GM23338 (cell line): Measurements from ENCODE around the gene RTL1. TPM values are rescaled to one million over a fixed set of nuclear protein-coding genes. Genes with fewer than 3 reads are reported as not detected.

Experiments used
- ATAC-seq: fragments of 200-7000 bp; cut with Tn5 transposase; 3 replicates; pipeline ENCODE4 v1.9.1; 2020
- DNase-seq: peaks from one replicate; pipeline ENCODE4 v3.0.0-alpha.2; 2015; ENCODE audit warnings: low spot score
- H2AFZ ChIP-seq: fragments of 200-600 bp; sonication (generic); 2 replicates; pipeline ENCODE4 v1.8.0; 2016; ENCODE audit warnings: antibody characterized with exemption, mild to moderate bottlenecking, moderate library complexity
- H3F3A ChIP-seq: fragments of 200-600 bp; sonication (generic); replicated peaks from 2 replicates; pipeline ENCODE4 v1.8.0; 2017; ENCODE audit warnings: antibody characterized with exemption, mixed run types, low read depth
- H3K27ac ChIP-seq: fragments of 200-600 bp; sonication (generic); 2 replicates; pipeline ENCODE4 v1.6.1; 2016; ENCODE audit warnings: low read depth
- H3K27me3 ChIP-seq: fragments of 200-600 bp; sonication (generic); 2 replicates; pipeline ENCODE4 v1.8.0; 2016; ENCODE audit warnings: mild to moderate bottlenecking, mixed run types, moderate library complexity; ENCODE audit not compliant: insufficient read depth
- H3K36me3 ChIP-seq: fragments of 200-600 bp; sonication (generic); 2 replicates; pipeline ENCODE4 v1.8.0; 2016; ENCODE audit warnings: mild to moderate bottlenecking; ENCODE audit not compliant: insufficient read depth
- H3K4me1 ChIP-seq: fragments of 200-600 bp; sonication (generic); 2 replicates; pipeline ENCODE4 v1.8.0; 2016; ENCODE audit warnings: mild to moderate bottlenecking, moderate library complexity; ENCODE audit not compliant: insufficient read depth
- H3K4me2 ChIP-seq: fragments of 200-600 bp; sonication (generic); 2 replicates; pipeline ENCODE4 v1.7.1; 2017; ENCODE audit warnings: mixed run types
- H3K4me3 ChIP-seq: fragments of 200-600 bp; sonication (generic); 2 replicates; pipeline ENCODE4 v1.6.1; 2016; ENCODE audit warnings: mixed run types
- H3K79me2 ChIP-seq: fragments of 200-600 bp; sonication (generic); replicated peaks from 2 replicates; pipeline ENCODE4 v1.8.0; 2017; ENCODE audit warnings: mild to moderate bottlenecking; ENCODE audit not compliant: insufficient read depth
- H3K9me2 ChIP-seq: fragments of 200-600 bp; sonication (generic); 2 replicates; pipeline ENCODE4 v1.8.0; 2017; ENCODE audit not compliant: insufficient read depth
- H4K20me1 ChIP-seq: fragments of 200-600 bp; sonication (generic); replicated peaks from 2 replicates; pipeline ENCODE4 v1.8.0; 2017; ENCODE audit warnings: mild to moderate bottlenecking; ENCODE audit not compliant: insufficient read depth
- H3K27ac Mint-ChIP-seq: 2 replicates; pipeline ENCODE4 v1.8.0; 2020; ENCODE audit warnings: inconsistent platforms, mild to moderate bottlenecking, moderate library complexity, mixed read lengths
- H3K27me3 Mint-ChIP-seq: 3 replicates; pipeline ENCODE4 v1.8.0; 2022; ENCODE audit warnings: low read depth, mild to moderate bottlenecking, moderate library complexity, mixed read lengths, inconsistent platforms; ENCODE audit not compliant: insufficient read depth, poor library complexity
- H3K36me3 Mint-ChIP-seq: 3 replicates; pipeline ENCODE4 v1.8.0; 2021; ENCODE audit warnings: low read depth, mild to moderate bottlenecking, inconsistent platforms, moderate library complexity, mixed read lengths
- H3K4me1 Mint-ChIP-seq: 3 replicates; pipeline ENCODE4 v1.8.0; 2020; ENCODE audit warnings: mild to moderate bottlenecking, inconsistent platforms, mixed read lengths
- H3K4me3 Mint-ChIP-seq: 3 replicates; pipeline ENCODE4 v1.8.0; 2021; ENCODE audit warnings: moderate library complexity, mild to moderate bottlenecking, inconsistent platforms, mixed read lengths
- H3K9me3 Mint-ChIP-seq: 3 replicates; pipeline ENCODE4 v1.8.0; 2020; ENCODE audit warnings: moderate library complexity, mild to moderate bottlenecking, inconsistent platforms, mixed read lengths
- CREB1 ChIP-seq: fragments of 250-450 bp; sonication (Bioruptor Pico); IDR thresholded peaks from 2 replicates; pipeline ENCODE4 v1.5.0; 2020; ENCODE audit warnings: low read depth, mild to moderate bottlenecking, moderate library complexity
- EZH2 ChIP-seq: fragments of 200-600 bp; sonication (generic); IDR thresholded peaks from one replicate; pipeline ENCODE4 v1.8.0; 2017; ENCODE audit warnings: antibody characterized with exemption, mild to moderate bottlenecking, low read depth; ENCODE audit not compliant: unreplicated experiment
- EZH2phosphoT487 ChIP-seq: fragments of 200-600 bp; sonication (generic); IDR thresholded peaks from one replicate; pipeline ENCODE4 v1.8.1; 2018; ENCODE audit warnings: antibody characterized with exemption; ENCODE audit not compliant: unreplicated experiment
- NANOG ChIP-seq: IDR thresholded peaks from 2 replicates; pipeline ENCODE4 v1.6.1; 2016; ENCODE audit warnings: antibody characterized with exemption, borderline replicate concordance
- STAT1 ChIP-seq: IDR thresholded peaks from one replicate; pipeline ENCODE4 v1.6.1; 2016; ENCODE audit warnings: antibody characterized with exemption; ENCODE audit not compliant: unreplicated experiment
- ZNF114 ChIP-seq: fragments of 250-450 bp; sonication (Bioruptor Pico); IDR thresholded peaks from 2 replicates; pipeline ENCODE4 v1.5.0; 2020; ENCODE audit warnings: mild to moderate bottlenecking, moderate library complexity
- ZNF462 ChIP-seq: fragments of 250-450 bp; sonication (Bioruptor Pico); IDR thresholded peaks from 2 replicates; pipeline ENCODE4 v1.5.0; 2020; ENCODE audit warnings: mild to moderate bottlenecking, moderate library complexity
- polyA plus RNA-seq: library from polyadenylated mRNA; unstranded; fragments of >200 nt; fragmentation: Nextera tagmentation; extraction: Ambion mirVana; gene quantifications from 2 replicates; pipeline ENCODE4 v1.2.1, GENCODE V29; 2016
- total RNA-seq: library from RNA; depleted of rRNA; stranded (reverse); fragments of >200 nt; shearing (Covaris generic); gene quantifications from 2 replicates; pipeline ENCODE4 v1.2.3, GENCODE V29; 2014
- TF ChIP-seq, protein P1 (sequence below): IDR thresholded peaks from 2 replicates; pipeline ENCODE4 v1.6.1; 2016; ENCODE audit warnings: antibody characterized with exemption

RTL1 gene
- total and polyA plus RNA-seq, 2 experiments from 2014 or later, result not detected

DNA sequence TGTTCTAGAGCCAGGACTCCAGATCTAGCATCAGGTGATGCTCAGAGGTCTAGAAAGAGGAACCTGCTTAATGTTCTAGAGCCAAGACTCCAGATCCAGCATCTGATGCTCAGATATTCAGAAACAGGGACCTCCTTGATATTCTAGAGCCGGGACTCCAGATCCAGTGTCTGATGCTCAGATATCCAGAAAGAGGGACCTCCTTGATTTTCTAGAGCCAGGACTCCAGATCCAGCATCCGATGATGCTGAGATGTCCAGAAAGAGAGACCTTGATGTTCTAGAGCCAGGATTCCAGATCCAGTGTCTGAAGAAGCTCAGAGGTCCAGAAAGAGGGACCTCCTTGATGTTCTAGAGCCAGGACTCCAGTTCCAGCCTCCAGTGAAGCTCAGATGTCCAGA, 40.7 kb downstream of the RTL1 start:
- no peak overlapping the region for H3K27ac Mint-ChIP-seq
- no peak overlapping the region for H3K27ac ChIP-seq
- no peak for TF ChIP-seq EZH2
- no peak for TF ChIP-seq STAT1
- TF ChIP-seq, protein P1, sequence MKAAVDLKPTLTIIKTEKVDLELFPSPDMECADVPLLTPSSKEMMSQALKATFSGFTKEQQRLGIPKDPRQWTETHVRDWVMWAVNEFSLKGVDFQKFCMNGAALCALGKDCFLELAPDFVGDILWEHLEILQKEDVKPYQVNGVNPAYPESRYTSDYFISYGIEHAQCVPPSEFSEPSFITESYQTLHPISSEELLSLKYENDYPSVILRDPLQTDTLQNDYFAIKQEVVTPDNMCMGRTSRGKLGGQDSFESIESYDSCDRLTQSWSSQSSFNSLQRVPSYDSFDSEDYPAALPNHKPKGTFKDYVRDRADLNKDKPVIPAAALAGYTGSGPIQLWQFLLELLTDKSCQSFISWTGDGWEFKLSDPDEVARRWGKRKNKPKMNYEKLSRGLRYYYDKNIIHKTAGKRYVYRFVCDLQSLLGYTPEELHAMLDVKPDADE, result no peak
- TF ChIP-seq ZNF114 (CRISPR knock-in tag), result no peak
- no peak for TF ChIP-seq ZNF462 (CRISPR knock-in tag)
- TF ChIP-seq NANOG, result no peak
- TF ChIP-seq EZH2phosphoT487, result no peak
- no peak for TF ChIP-seq CREB1 (CRISPR knock-in tag)
- no peaks in the 10 kb centered on the region for H3K27me3 ChIP-seq
- H3K36me3 ChIP-seq, result no peaks in the 10 kb centered on the region; the same call in 1 of the 2 replicates
- no peak overlapping the region for H3K4me3 ChIP-seq
- no peak overlapping the region for H3K4me2 ChIP-seq
- no peak for ATAC-seq
- H3K36me3 Mint-ChIP-seq, result no peaks in the 10 kb centered on the region
- H3K4me3 Mint-ChIP-seq, result no peak overlapping the region
- H3K79me2 ChIP-seq, result no peaks in the 10 kb centered on the region
- no peaks in the 10 kb centered on the region for H3F3A ChIP-seq
- H3K9me3 Mint-ChIP-seq, result peaks cover 9% of the 10 kb centered on the region
- no peaks in the 10 kb centered on the region for H3K4me1 Mint-ChIP-seq
- no peak for DNase-seq
- H3K4me1 ChIP-seq, result no peaks in the 10 kb centered on the region
- H3K27me3 Mint-ChIP-seq, result peaks cover 13% of the 10 kb centered on the region
- no peaks in the 10 kb centered on the region for H4K20me1 ChIP-seq
- 0 out of 2 replicates have a peak, but pooled peaks cover 6% of the 10 kb centered on the region for H3K9me2 ChIP-seq
- no peak overlapping the region for H2AFZ ChIP-seq
